B cell (primary cell): Measurements from ENCODE around the gene TFF3.

Source experiments
- EZH2 ChIP-seq: IDR thresholded peaks from 2 replicates; pipeline ENCODE4 v1.6.1; 2012; ENCODE audit warnings: borderline replicate concordance, low read depth, mild to moderate bottlenecking, moderate library complexity, low read length; ENCODE audit not compliant: insufficient read depth, poor library complexity, severe bottlenecking
- TF ChIP-seq, protein P1 (sequence below): fragments of 200-600 bp; IDR thresholded peaks from one replicate; pipeline ENCODE4 v1.8.0; 2022; ENCODE audit warnings: antibody characterized with exemption, mild to moderate bottlenecking

DNA sequence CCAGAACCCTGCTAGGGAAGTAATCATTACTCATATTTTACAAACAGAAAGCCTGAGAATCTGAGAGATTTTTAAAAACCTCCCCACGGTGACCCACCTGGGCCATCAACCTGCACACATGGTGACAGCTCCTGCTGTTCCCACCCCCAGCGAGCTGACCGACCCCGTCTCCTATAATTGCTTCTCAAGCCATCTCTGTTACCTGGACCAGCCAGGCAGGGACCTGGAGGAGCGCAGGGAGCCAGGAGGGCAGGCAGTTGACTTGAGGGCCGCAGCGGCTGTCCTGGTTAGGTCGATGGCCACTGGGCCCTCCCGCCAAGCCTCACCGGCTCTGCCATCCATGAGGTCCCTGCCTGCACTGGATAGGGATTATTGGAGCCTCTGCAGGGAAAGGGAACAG, 27.9 kb upstream of the TFF3 start:
- TF ChIP-seq, protein P1, sequence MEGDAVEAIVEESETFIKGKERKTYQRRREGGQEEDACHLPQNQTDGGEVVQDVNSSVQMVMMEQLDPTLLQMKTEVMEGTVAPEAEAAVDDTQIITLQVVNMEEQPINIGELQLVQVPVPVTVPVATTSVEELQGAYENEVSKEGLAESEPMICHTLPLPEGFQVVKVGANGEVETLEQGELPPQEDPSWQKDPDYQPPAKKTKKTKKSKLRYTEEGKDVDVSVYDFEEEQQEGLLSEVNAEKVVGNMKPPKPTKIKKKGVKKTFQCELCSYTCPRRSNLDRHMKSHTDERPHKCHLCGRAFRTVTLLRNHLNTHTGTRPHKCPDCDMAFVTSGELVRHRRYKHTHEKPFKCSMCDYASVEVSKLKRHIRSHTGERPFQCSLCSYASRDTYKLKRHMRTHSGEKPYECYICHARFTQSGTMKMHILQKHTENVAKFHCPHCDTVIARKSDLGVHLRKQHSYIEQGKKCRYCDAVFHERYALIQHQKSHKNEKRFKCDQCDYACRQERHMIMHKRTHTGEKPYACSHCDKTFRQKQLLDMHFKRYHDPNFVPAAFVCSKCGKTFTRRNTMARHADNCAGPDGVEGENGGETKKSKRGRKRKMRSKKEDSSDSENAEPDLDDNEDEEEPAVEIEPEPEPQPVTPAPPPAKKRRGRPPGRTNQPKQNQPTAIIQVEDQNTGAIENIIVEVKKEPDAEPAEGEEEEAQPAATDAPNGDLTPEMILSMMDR, result no peak
- TF ChIP-seq EZH2, result no peak
